Measurements from ENCODE around the gene IL17RE.
"Not testable (repeated sequence)": the region's sequence is repeated elsewhere in the genome, so short reads cannot be mapped to it uniquely, and the experiment has no call there.

IL17RE gene

DNA sequence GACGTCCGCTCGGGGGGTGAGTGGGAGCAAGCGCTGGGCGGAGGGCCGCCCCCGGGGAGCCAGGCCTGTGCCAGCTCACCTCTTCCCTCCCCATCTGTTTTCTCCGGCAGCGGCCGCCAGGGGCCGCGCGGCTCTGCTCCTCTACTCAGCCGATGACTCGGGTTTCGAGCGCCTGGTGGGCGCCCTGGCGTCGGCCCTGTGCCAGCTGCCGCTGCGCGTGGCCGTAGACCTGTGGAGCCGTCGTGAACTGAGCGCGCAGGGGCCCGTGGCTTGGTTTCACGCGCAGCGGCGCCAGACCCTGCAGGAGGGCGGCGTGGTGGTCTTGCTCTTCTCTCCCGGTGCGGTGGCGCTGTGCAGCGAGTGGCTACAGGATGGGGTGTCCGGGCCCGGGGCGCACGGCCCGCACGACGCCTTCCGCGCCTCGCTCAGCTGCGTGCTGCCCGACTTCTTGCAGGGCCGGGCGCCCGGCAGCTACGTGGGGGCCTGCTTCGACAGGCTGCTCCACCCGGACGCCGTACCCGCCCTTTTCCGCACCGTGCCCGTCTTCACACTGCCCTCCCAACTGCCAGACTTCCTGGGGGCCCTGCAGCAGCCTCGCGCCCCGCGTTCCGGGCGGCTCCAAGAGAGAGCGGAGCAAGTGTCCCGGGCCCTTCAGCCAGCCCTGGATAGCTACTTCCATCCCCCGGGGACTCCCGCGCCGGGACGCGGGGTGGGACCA is 30.4 kb downstream of the IL17RE start:
- peak; percentile 80 to 85 for DNase-seq (ENCODE audit: low read depth in 1 of 2, low spot score in 1 of 2)

DNA sequence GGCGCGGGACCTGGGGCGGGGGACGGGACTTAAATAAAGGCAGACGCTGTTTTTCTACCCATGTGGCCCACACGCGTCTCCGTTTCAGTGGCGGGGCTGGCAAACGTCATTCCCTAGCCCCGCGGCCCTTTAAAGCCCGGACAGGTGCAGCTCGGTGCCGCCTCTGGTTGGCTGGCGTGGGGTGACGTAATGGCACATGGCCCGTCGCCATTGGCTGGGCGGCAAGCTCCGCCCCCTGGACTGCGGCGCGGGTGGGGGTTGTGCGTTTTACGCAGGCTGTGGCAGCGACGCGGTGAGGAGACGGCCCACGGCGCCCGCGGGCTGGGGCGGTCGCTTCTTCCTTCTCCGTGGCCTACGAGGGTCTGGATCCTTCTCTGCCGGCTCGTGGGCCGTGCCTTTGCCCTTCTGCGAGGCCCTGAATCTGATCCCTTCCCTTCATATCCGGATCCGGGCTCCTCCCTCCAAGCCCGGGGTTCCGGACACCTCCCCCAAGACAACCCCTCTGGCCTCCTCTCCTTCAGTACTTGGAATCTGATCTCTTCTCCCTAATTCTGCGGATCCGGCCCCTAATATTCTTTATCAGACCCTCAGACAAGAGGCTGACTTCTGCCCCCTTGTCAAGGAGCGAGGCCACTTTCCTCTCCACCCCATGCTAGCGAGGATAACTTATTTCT is 31.1 kb downstream of the IL17RE start, which contains the start of gene CRELD1:
CRELD1 (plus strand) TSS at position 274 of the 674 bp plus-strand sequence. CDS start 605 bp downstream, outside the sequence.
- DNase-seq (ENCODE audit: low read depth in 1 of 2, low spot score in 1 of 2): peak; percentile 93 to 95

DNA sequence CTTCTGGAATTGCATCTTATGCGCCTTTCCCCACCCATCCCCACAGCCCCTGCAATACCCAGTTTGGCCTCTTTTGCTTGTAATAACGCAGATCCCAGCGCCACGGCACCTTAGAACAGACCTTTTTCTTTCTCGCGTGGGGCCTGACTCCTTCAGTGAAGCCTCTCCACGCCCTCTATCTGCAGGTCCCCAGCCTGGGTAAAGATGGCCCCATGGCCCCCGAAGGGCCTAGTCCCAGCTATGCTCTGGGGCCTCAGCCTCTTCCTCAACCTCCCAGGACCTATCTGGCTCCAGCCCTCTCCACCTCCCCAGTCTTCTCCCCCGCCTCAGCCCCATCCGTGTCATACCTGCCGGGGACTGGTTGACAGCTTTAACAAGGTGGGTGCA is 31.6 kb downstream of the IL17RE start:
- DNase-seq (ENCODE audit: low read depth in 1 of 2, low spot score in 1 of 2): no peak

DNA sequence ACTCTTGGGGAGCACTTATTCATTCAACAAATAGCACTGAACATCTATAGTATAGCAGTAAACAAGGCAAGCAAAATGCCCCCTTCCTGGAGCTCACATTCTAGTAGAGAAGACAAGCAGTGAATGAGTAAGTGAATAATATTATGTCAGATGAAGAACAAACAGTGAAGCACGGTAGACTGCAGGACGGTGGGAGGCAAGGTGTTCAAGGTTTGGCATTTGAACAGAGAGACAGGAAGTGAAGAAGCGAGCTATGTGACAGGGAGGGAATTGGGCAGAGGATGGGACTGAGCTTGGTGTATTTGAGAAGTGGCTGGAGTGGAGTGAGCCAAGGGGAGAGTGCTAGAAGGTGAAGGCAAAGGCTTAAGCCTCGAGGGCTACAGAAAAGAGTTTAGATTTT is 32.3 kb downstream of the IL17RE start:
- no peak for DNase-seq (ENCODE audit: low read depth in 1 of 2, low spot score in 1 of 2)

DNA sequence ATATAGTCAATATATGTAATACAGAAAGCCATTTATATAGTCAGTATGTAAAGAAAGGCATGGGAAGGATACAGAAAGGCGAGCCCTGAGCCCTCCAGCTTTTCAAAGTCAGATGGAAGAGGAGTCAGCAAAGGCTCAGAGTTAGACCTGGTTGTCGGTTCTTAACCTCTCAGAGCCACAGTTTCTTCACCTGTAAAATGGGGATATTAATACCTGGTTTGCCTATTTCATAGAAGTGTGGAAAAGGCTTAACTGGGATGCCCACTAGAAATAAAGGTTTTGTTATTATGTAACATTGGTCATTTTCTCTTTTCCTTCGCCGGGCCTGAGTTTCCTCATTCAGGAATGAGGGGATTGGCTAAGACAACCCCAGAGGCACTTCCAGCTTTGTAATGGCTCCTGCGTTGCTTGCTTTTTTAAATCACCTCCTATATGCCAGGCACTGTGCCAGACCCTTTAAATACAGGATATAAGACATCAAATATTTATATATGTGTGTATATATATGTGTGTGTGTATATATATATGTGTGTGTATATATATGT is 33.4 kb downstream of the IL17RE start:
- DNase-seq (ENCODE audit: low read depth in 1 of 2, low spot score in 1 of 2): no peak

DNA sequence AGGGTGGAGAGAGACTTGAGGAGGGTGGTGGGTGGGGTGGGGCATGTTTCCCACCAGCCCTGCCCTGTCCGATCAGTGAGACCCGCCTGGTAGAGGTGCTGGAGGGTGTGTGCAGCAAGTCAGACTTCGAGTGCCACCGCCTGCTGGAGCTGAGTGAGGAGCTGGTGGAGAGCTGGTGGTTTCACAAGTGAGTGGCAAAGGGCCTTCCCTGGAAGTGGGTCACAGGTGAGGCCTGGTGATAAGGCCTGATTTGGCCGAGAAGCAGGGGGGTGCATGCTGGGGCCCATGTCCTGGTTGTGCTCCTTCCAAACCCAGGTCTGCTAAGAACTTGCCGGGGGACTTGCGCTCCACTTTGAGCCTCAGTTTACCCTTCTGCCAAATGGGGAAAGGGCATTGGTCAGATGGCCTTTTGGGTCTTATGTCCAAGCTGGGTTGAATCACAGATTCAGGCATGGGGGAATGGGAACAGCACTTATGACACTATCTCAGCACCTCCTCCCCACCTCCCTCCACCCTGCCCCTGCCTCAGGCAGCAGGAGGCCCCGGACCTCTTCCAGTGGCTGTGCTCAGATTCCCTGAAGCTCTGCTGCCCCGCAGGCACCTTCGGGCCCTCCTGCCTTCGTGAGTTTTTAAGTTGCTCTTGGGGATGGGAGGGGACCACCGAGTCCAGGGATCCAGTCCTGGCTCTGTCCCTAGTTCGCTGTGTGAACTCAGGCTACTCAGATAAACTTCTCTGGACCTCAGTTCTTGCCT is 35.0 kb downstream of the IL17RE start:
- no peak for DNase-seq (ENCODE audit: low read depth in 1 of 2, low spot score in 1 of 2)

DNA sequence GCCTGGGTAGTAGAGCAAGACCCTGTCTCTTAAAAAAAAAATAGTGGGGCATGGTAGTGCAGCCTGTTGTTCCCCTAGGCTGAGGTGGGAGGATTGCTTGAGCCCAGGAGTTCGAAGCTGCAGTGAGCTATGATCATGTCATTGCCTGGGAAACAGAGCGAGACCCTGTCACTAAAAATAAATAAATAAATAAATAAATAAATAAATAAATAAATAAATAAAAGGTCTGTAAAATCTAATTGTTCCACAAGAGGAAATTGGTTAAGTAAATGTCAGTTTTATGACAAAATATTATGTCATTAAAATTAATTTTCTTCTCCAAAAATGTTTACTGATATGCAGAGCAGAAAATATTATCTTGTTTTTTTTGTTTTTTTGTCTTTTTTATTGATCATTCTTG is 36.3 kb downstream of the IL17RE start:
- no peak for DNase-seq (ENCODE audit: low read depth in 1 of 2, low spot score in 1 of 2)

DNA sequence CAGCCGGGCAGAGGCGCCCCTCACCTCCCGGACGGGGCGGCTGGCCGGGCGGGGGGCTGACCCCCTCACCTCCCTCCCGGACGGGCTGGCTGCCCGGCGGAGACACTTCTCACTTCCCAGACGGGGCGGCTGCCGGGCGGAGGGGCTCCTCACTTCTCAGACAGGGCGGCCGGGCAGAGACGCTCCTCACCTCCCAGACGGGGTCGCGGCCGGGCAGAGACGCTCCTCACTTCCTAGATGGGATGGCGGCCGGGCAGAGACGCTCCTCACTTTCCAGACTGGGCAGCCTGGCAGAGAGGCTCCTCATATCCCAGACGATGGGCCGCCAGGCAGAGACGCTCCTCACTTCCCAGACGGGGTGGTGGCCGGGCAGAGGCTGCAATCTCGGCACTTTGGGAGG is 37.3 kb downstream of the IL17RE start:
- DNase-seq (ENCODE audit: low read depth in 1 of 2, low spot score in 1 of 2): not testable (repeated sequence)

DNA sequence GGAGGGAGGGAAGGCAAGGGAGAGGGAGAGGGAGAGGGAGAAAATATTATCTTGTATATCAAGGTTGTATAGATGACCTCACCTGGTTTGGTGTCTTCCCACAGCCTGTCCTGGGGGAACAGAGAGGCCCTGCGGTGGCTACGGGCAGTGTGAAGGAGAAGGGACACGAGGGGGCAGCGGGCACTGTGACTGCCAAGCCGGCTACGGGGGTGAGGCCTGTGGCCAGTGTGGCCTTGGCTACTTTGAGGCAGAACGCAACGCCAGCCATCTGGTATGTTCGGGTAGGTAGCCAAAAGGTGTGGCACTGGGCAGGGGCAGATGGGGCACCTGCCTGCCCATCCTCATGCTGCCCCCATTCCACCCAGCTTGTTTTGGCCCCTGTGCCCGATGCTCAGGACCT is 38.1 kb downstream of the IL17RE start:
- DNase-seq (ENCODE audit: low read depth in 1 of 2, low spot score in 1 of 2): no peak

DNA sequence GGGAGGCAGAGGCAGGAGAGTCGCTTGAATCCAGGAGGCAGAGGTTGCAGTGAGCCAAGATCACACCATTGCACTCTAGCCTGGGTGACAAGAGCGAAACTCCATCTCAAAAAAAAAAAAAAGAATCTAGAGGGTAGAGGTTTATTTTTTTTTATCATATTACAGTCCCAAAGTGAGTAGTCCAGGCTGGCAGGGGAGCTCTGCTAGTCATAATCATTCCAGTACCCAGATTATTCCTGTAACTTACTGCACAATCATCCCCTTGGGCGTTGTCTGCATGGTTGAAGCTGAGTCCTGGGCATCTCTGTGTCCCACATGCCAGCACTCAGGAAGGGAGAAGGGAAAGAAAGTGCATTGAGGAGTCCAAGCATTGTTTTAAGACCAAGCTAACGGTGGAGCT is 39.5 kb downstream of the IL17RE start:
- DNase-seq (ENCODE audit: low read depth in 1 of 2, low spot score in 1 of 2): no peak

DNA sequence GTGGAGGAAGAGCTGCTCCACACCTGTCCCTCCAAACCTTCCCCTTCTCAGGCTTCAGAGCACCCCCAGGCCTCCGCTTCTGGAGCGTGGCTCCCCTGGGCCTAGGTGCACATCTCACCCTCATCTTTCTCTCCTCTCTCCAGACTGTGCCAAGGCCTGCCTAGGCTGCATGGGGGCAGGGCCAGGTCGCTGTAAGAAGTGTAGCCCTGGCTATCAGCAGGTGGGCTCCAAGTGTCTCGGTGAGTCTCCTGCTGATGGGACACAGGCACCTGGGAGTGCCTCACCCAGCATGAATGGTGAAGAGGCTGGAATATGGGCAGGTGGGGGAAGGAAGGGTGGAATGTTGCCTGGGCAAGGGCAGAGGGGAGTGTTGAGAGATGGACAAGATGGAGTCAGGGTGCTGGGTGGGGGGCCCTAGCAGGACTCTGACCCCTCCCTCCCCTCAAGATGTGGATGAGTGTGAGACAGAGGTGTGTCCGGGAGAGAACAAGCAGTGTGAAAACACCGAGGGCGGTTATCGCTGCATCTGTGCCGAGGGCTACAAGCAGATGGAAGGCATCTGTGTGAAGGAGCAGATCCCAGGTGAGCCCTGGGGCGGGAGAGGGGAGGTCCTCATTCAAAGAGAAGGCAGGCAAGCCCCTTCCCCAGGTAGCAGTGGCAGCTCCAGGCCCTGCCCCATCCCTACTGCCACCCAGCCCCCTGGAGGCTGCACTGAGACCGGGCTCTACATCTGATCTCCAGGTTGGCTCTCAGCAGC is 40.5 kb downstream of the IL17RE start:
- DNase-seq (ENCODE audit: low read depth in 1 of 2, low spot score in 1 of 2): no peak

DNA sequence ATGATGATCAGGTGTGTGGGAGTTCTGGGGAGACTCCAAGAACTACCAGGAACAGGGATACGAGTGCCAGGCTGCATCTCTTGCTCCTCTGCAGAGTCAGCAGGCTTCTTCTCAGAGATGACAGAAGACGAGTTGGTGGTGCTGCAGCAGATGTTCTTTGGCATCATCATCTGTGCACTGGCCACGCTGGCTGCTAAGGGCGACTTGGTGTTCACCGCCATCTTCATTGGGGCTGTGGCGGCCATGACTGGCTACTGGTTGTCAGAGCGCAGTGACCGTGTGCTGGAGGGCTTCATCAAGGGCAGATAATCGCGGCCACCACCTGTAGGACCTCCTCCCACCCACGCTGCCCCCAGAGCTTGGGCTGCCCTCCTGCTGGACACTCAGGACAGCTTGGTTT is 41.6 kb downstream of the IL17RE start:
- DNase-seq (ENCODE audit: low read depth in 1 of 2, low spot score in 1 of 2): no peak

DNA sequence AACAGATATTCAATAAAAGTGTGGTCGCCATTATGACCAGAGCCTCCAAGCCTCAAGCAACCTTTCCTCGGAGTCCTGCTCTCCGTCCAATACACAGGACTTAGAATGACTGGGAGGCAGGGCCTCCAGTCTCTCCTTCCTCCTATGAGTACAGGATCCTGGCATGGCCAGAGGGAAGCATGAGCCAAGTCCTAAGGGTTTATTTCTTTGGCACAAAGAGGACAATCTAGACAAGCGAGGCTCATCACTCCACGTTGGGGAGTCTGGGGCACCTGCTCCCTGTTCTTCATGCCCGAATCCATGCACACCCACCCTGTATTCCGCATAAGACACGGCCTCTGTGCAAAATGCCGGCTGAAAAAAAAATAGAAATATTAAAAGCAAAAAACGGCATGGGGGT is 42.7 kb downstream of the IL17RE start:
- DNase-seq (ENCODE audit: low read depth in 1 of 2, low spot score in 1 of 2): no peak

DNA sequence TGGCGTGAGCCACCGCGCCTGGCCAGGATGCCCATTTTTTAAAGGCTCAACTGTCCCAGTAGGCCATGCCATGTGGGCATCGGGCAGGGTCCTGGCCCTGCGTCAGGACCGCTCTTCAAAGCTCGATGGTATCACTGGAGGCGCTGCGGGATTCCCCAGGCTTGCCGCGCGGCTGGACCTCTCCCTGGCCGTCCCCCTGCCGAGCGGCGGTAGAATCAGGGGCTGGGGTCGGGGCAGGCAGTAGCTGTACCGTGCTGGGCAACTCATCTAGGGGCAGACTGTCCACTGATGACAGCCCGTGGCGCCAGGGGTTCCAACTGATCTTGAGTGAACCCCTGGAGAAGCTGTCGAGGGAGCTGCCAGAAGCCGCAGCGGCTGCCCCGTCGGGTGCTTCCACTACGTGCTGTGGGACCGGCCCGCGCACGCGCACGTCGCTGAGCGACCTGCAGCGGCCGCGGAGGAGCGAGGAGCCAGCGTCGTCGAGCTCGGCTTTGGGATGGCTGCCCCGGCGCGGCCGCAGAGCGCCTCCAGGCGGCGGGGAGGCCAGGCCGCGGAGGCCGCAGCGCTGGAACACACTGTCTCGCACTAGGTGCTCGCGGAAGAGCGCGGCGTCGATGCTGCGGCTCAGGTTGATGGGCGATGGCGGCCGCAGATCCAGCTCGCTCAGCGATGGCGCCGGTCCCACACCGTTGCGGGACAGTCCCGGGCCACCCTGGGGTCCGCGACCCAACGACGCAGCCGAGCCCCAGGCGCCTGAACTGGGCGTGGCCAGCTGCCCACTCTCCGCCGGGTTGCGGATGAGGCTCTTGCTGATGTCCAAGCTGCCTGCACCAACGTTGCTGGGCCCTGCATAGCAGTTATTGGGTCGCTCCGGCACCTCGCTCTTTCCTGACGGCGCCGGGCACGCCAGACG is 43.7 kb downstream of the IL17RE start:
- DNase-seq (ENCODE audit: low read depth in 1 of 2, low spot score in 1 of 2): peak; percentile 48 to 62

DNA sequence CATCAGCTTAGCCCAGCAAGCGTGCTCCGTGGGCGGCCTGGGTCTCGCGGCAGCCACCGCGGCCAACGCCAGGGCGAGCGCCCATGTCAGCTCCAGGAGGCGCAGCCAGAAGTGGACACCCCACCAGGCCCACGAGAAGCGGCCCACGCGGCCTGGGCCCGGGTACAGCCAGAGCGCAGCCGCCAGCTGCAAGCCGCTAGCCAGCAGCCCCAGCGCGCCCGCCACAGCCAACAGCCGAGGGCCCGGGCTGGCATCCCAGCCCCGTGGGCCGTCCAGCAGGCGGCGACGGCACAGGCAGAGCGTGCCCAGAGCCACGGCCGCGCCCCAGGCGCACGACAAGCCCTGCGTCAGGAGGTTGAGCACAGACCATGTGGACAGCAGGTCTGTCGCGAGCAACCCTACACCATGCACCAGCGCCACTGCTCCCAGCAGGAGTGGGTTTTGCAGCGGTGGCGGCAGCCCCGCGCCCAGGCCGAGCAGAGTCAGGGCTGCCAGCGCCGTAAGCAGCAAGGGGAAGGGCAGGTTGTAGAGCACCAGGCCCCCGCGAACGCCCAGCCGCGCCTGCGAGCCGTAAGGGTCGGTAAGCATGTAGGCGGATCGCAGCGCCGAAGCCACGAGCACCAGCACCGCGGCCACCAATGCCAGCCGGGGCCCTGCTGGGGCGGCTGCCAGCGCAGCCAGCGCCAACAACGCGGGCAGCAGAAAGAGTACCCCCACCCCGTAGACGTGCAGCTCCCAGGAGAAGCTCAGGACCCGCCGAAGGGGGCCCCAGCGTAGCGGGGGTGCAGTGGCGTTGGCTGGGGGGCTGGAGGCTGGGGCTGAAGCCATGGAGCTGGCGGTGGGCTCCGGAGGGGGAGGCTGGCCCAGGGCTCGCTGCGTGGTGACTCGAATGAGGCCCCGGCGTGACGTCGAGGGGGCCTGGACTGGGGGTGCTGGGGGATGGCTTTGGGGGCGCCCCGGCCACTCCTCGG is 44.7 kb downstream of the IL17RE start:
- DNase-seq (ENCODE audit: low read depth in 1 of 2, low spot score in 1 of 2): no peak

DNA sequence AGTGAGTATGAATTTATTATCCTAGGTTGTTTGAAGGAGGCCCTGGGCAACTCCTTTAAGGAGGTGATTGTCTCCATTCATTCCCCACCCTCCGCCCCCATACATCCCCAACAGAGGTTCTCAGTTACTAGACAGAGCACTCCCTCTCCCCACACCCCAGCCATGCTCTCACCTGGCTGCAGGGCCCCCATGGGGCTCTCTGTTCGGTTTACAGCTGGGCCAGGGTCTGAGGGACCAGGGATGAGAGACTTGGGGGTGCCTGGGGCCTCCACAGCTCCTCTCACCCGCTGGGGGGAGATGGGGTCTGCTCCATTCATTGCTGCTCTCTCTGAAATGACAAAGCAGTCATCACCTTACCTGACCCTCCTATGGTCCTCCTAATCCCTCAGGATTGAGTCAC is 45.9 kb downstream of the IL17RE start:
- no peak for DNase-seq (ENCODE audit: low read depth in 1 of 2, low spot score in 1 of 2)

DNA sequence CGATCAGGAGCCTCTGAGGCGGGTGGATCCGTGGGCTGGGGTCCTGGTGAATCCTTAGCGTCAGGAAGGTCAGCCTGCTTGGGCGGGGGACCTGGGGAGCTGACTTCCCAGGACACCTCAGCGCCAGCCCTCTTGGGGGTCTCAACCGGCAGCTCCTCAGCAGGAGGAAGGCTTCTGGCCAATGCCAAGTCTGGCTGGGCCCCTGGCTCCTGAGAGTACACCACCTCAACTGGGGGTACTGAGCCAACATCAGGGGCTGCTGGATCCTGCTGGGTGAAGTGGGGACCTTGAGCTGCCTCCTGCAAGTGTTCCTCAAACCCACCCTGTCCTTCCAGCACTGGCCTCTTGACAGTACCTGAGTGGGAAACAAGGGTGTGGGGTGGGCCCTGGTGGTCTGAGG is 46.5 kb downstream of the IL17RE start:
- DNase-seq (ENCODE audit: low read depth in 1 of 2, low spot score in 1 of 2): no peak

DNA sequence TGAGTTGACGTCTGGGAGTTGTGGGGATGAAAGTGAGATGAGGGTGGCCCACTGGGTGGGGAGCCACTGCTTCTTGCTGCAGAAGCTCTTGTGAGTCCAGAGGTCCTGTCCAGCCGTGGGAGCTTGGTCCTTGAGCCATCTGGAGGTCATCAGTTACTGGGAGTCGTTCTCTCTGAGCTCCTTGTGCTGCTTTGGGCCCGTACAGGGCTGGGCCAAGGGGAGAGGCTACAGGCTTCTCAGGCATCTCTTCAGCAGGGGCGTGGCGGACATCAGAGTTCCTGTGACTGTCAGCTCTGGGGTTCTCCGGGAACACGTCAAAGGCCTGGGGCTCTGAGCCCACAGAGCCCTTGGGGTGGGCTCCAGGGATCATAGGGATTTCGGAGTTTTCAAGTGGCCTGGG is 47.0 kb downstream of the IL17RE start:
- DNase-seq (ENCODE audit: low read depth in 1 of 2, low spot score in 1 of 2): no peak

DNA sequence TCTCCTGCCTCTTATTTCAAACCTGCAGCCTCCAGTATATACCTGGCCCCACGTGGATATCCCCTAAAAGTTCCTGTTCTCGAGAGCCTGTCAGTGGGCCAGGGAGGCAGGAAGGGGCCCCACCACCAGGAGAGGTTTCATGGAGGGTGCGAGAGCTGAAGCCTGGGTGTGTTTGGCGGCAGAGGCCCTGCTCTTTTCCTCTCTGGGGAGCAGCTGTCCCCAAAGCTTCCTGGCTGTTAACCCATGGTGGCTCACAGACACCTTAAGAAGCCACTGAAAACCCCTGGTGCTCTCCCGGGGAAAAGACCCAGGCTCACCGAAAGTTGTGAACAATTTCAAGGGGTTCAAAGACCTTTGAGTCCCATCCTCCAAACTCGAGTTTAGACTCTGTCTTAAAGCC is 48.5 kb downstream of the IL17RE start:
- DNase-seq (ENCODE audit: low read depth in 1 of 2, low spot score in 1 of 2): no peak

Measured in activated CD4-positive, alpha-beta T cell treated with anti-CD3 and anti-CD28 coated beads, Interleukin-2, amount 50 U/mL, for 24 hours (primary cell).